IPS DF 4.7 (cell line): ENCODE data around the gene OR5AP2.
"Not testable (repeated sequence)": the region's sequence is repeated elsewhere in the genome, so short reads cannot be mapped to it uniquely, and the experiment has no call there.

Experiments
- DNase-seq: peaks from one replicate; pipeline ENCODE4 v3.0.0-alpha.2; 2013; ENCODE audit warnings: low spot score; ENCODE audit errors: extremely low read depth

OR5AP2 gene

GRCh38 chr11:56642339-56642738 is at the start of gene OR5AP2:
Gene OR5AP2, minus strand, starts transcription at chr11:56642439. Its CDS starts 0 bp downstream, at chr11:56642439.
- DNase-seq, result no peak

- DNase-seq, result not testable (repeated sequence)
Measured at GRCh38 chr11:56691179-56691578, 48.9 kb upstream of the OR5AP2 start.

GRCh38 chr11:56688554-56689100 is 46.4 kb upstream of the OR5AP2 start:
- no peak for DNase-seq

- no peak for DNase-seq
Measured at GRCh38 chr11:56670984-56671383, 28.7 kb upstream of the OR5AP2 start.

DNA sequence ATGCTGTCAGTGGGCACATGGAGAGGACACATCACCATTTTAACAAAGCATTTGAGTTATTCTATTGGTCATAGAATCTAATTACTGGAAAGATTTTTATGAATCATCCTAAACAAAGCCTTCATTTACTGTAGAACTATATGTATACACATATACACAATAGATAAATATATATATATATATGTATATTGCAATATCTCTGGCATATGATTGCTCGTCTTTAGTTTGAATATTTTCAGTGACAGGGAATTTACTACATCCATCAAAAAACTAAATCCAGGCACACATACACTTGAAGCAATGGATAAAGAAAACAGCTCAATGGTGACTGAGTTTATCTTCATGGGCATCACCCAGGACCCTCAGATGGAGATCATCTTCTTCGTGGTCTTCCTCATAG is 21.1 kb upstream of the OR5AP2 start, which contains the start of gene OR5AR1:
OR5AR1 (plus strand) TSS at position 301 of the 400 bp plus-strand sequence; CDS start at position 301, 0 bp downstream.
- DNase-seq, result no peak

- peak; percentile 82 for DNase-seq
Measured at GRCh38 chr11:56659755-56660154, 17.5 kb upstream of the OR5AP2 start.

- no peak for DNase-seq
Measured at GRCh38 chr11:56637500-56637899, 4.7 kb downstream of the OR5AP2 start.

- DNase-seq, result no peak
Measured at GRCh38 chr11:56636861-56637260, 5.4 kb downstream of the OR5AP2 start.

DNA sequence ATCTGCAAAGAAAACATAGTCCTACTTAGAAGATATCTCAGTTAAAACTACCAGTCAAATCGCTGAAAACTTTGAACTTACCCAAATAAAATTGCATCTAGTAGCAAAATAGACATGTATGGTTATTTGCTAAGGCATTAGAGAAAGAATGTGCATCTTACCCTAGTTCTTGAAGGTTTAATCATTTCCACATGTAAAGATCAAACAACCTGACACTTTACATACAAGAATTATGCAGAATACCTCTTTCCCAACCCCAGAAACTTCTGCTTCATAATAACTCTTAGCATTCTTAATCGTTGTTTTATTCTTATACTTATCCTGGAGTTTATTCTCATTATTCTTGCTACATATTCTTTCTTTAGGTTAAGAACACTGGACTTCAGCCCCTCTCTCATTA is 9.9 kb downstream of the OR5AP2 start:
- DNase-seq, result no peak

DNA sequence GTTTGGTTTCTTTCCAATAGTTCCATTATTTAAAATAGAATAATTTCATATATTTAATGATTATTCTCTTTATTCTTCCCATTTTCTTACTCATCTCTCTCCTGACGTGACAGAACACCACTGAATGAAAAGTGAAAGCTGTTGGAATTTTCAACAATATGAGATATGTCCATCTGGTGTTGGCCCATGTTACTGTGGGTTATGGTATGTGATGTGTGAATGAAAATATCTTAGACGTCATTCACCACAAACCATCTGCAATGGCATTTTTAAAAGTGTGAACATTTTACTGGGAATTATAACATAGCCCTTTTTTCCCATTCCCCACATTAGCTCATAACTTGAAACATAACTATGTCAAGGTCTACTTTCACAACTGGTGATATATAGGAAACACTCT is 16.3 kb downstream of the OR5AP2 start:
- no peak for DNase-seq

DNA sequence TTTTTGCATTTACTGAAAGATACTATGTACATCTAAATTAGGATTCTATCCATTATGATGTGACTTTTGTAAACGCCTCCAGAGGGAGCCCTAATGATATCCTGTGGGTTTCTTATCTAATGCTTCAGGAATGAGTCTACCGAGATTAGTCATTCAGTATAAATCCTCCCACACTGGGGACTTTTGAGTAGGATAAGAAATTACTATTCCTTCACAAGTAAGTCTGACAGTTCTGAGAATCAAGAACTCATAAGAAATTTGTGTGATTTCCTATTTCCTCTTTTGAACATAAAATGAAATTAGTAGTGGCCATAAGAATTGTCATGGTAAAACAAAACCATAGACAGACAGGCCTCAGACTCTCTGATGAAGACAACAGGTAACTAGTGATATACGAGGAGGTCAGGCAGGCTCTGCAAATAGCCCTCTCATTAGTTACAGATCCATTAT is 17.6 kb downstream of the OR5AP2 start:
- peak; percentile 22 for DNase-seq

- no peak for DNase-seq
Measured at GRCh38 chr11:56611174-56611573, 31.1 kb downstream of the OR5AP2 start.

GRCh38 chr11:56592088-56592717 is 50.0 kb downstream of the OR5AP2 start:
- DNase-seq, result not testable (repeated sequence)
